Esophagus muscularis mucosa (tissue), 4 donors: ENCODE results near the gene LIMK2. TPM values are rescaled to one million over a fixed set of nuclear protein-coding genes. Genes with fewer than 3 reads are reported as not detected.
A peak's percentile ranks its signal among the peaks of the same experiment; 100 is the strongest.
"Not testable (repeated sequence)": the region's sequence is repeated elsewhere in the genome, so short reads cannot be mapped to it uniquely, and the experiment has no call there.

Experiments used
- DNase-seq: peaks from one replicate; pipeline ENCODE4 v3.0.0-alpha.2; 2017; ENCODE audit errors: extremely low spot score
- H3K27ac ChIP-seq, 4 donors: fragments of 200-600 bp; sonication (generic); replicated peaks in 1 of 4; 1 replicate in 3 of 4; 2 replicates in 1 of 4; pipeline ENCODE4 v1.5.1; 2016 to 2019; ENCODE audit warnings: mild to moderate bottlenecking in 1 of 4
- H3K27me3 ChIP-seq, 4 donors: fragments of 200-600 bp; sonication (generic); one replicate each; pipeline versions ENCODE4 v1.5.1 to v1.6.0; 2016 to 2019
- H3K36me3 ChIP-seq, 4 donors: fragments of 200-600 bp; sonication (generic); one replicate each; pipeline ENCODE4 v1.5.1; 2016 to 2019
- H3K4me1 ChIP-seq, 4 donors: fragments of 200-600 bp; sonication (generic); one replicate each; pipeline ENCODE4 v1.5.1; 2016 to 2019
- H3K4me3 ChIP-seq, 4 donors: fragments of 200-600 bp; sonication (generic); 1 replicate in 2 of 4; 2 replicates in 2 of 4; pipeline ENCODE4 v1.5.1; 2016 to 2019; ENCODE audit warnings: mild to moderate bottlenecking in 4 of 4, moderate library complexity in 1 of 4
- H3K9me3 ChIP-seq, 4 donors: fragments of 200-600 bp; sonication (generic); 1 replicate in 3 of 4; 2 replicates in 1 of 4; pipeline ENCODE4 v1.5.1; 2016 to 2019
- EP300 ChIP-seq: sonication (generic); formaldehyde crosslinking; IDR thresholded peaks from one replicate; pipeline ENCODE4 v1.6.1; 2017; ENCODE audit warnings: antibody characterized with exemption
- POLR2A ChIP-seq: fragments of 450-650 bp; IDR thresholded peaks from one replicate; pipeline ENCODE4 v1.6.1; 2017; ENCODE audit warnings: antibody characterized with exemption, moderate library complexity, mild to moderate bottlenecking, low read depth
- POLR2AphosphoS5 ChIP-seq, 2 donors: sonication (generic); formaldehyde crosslinking; IDR thresholded peaks; one replicate each; pipeline ENCODE4 v1.6.1; 2017; ENCODE audit warnings: antibody characterized with exemption in 2 of 2
- WGBS: methylation state at CpG from one replicate; pipeline ENCODE4 v1.1.5; 2018; 5-methylcytosine and 5-hydroxymethylcytosine counted together
- intact Hi-C: fragments of 100-400 bp; cut with DNase I; formaldehyde crosslinking; loops from one replicate; pipeline ENCODE4 v1.15.1; 2023
- total RNA-seq, 4 donors: library from RNA; depleted of rRNA; stranded (reverse); fragments of >200 nt; gene quantifications; one replicate each; pipeline versions ENCODE4 v1.1.0 to v1.2.1, GENCODE V29; 2016
- TF ChIP-seq, protein P1 (sequence below), 3 experiments: fragments of 200-600 bp in 2 of 3; fragments of 450-650 bp in 1 of 3; sonication (generic) in 2 of 3; IDR thresholded peaks; one replicate each; pipeline ENCODE4 v1.5.1; 2017 to 2019; ENCODE audit warnings: antibody characterized with exemption in 3 of 3, mild to moderate bottlenecking in 2 of 3, moderate library complexity in 1 of 3

The LIMK2 gene
- total RNA-seq, 4 donors from 2014 or later: 12.0 to 18.2 (median 14.3) TPM

DNA sequence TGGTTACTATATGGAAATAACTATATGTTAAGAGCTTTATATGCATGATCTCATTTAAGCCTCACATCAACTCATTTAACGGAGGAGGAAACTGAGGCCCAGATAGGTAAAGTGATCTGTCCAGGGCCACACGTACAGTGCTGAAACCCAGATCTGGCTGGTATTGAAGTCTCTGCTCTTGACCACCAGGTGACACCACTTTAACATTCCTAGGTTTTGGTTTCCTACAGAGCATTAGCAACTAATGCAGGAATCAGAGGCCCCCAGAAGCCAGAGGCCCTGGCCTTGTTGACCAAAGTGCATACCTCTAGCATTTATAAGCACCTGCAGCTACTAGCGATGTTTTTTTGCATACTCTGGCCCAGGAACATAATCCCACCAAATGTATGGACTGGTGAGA lies 12.9 kb upstream of the LIMK2 start:
- DNase-seq: no peak
- H3K9me3 ChIP-seq: no peaks in the 10 kb centered on the region
- no peak overlapping the region for H3K4me3 ChIP-seq
- WGBS: 84% methylated on average over 3 of the region's 3 CpGs
- TF ChIP-seq EP300: no peak
- TF ChIP-seq, protein P1, sequence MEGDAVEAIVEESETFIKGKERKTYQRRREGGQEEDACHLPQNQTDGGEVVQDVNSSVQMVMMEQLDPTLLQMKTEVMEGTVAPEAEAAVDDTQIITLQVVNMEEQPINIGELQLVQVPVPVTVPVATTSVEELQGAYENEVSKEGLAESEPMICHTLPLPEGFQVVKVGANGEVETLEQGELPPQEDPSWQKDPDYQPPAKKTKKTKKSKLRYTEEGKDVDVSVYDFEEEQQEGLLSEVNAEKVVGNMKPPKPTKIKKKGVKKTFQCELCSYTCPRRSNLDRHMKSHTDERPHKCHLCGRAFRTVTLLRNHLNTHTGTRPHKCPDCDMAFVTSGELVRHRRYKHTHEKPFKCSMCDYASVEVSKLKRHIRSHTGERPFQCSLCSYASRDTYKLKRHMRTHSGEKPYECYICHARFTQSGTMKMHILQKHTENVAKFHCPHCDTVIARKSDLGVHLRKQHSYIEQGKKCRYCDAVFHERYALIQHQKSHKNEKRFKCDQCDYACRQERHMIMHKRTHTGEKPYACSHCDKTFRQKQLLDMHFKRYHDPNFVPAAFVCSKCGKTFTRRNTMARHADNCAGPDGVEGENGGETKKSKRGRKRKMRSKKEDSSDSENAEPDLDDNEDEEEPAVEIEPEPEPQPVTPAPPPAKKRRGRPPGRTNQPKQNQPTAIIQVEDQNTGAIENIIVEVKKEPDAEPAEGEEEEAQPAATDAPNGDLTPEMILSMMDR (IDR thresholded peaks at IDR 0.05): peak in 1 of 3 experiments; percentile 6
- TF ChIP-seq POLR2AphosphoS5 (IDR thresholded peaks at IDR 0.05): no peak
- peaks cover 50 to 96% (median 87%) of the 10 kb centered on the region in 4 donors for H3K36me3 ChIP-seq
- no peaks in the 10 kb centered on the region for H3K4me1 ChIP-seq
- no peaks in the 10 kb centered on the region for H3K27me3 ChIP-seq
- H3K27ac ChIP-seq: no peak overlapping the region
- intact Hi-C loops: no loop called here

- H3K27me3 ChIP-seq, DNase-seq, intact Hi-C loops, H3K27ac ChIP-seq, H3K9me3 ChIP-seq, H3K4me3 ChIP-seq: not testable (repeated sequence)
- peaks cover 3 to 12% (median 10%) of the 10 kb centered on the region in 4 donors for H3K4me1 ChIP-seq
- H3K36me3 ChIP-seq: peaks cover 34 to 77% (median 62%) of the 10 kb centered on the region in 4 donors
- 84% methylated on average over 7 of the region's 8 CpGs for WGBS
Observed at GRCh38 chr22:31204352-31204984, 7.6 kb upstream of the LIMK2 start.

- H3K36me3 ChIP-seq: peaks cover 32 to 71% (median 57%) of the 10 kb centered on the region in 4 donors
- H3K9me3 ChIP-seq, DNase-seq, H3K27ac ChIP-seq, H3K4me3 ChIP-seq, intact Hi-C loops, H3K27me3 ChIP-seq: not testable (repeated sequence)
- 79% methylated on average over 4 of the region's 4 CpGs for WGBS
- H3K4me1 ChIP-seq: peaks cover 4 to 12% (median 10%) of the 10 kb centered on the region in 4 donors
Observed at GRCh38 chr22:31205059-31205458, 7.0 kb upstream of the LIMK2 start.

DNA sequence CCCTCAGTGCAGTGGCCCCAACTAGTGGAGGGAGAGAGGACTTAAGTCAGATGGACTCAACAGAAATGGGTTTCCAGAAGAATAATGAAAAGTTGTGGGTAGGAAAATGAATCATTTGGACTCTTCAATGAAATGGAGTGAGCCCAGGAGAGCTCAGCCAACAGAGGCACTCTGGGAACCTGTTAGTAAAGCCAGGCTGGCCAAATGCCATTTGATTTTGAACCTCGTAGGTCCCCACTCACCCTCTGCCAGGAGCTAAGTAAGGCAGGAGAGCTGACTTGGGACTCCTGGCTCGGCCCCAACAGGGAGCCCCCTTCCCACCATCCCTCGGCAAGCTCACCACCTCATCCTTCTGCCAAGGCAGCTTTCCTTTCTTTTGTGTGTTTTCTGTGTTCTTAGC lies 5.6 kb upstream of the LIMK2 start:
- Histone ChIP-seq H3K4me1 (peaks cover 13 to 24% (median 16%) of the 10 kb centered on the region in 4 donors), H3K36me3 (peaks cover 28 to 58% (median 47%) of the 10 kb centered on the region in 4 donors)
- intact Hi-C loops, H3K4me3 ChIP-seq, H3K27me3 ChIP-seq, H3K9me3 ChIP-seq, H3K27ac ChIP-seq, DNase-seq: not testable (repeated sequence)
- WGBS: 79% methylated on average over 3 of the region's 3 CpGs

GRCh38 chr22:31206896-31207687 lies 5.0 kb upstream of the LIMK2 start:
- 60% methylated on average over 8 of the region's 8 CpGs for WGBS
- peak overlapping the region in 2 of 4 donors; percentile 7 to 41 for H3K27ac ChIP-seq
- no peaks in the 10 kb centered on the region for H3K9me3 ChIP-seq
- peak in 1 of 2 donors; percentile 31 for TF ChIP-seq POLR2AphosphoS5 (IDR thresholded peaks at IDR 0.05)
- no peak for TF ChIP-seq EP300
- H3K36me3 ChIP-seq: peaks cover 22 to 52% (median 41%) of the 10 kb centered on the region in 4 donors
- H3K4me3 ChIP-seq: no peak overlapping the region
- H3K4me1 ChIP-seq: peaks cover 17 to 28% (median 21%) of the 10 kb centered on the region in 4 donors
- DNase-seq: no peak
- intact Hi-C loops: no loop called here
- H3K27me3 ChIP-seq: no peaks in the 10 kb centered on the region

DNA sequence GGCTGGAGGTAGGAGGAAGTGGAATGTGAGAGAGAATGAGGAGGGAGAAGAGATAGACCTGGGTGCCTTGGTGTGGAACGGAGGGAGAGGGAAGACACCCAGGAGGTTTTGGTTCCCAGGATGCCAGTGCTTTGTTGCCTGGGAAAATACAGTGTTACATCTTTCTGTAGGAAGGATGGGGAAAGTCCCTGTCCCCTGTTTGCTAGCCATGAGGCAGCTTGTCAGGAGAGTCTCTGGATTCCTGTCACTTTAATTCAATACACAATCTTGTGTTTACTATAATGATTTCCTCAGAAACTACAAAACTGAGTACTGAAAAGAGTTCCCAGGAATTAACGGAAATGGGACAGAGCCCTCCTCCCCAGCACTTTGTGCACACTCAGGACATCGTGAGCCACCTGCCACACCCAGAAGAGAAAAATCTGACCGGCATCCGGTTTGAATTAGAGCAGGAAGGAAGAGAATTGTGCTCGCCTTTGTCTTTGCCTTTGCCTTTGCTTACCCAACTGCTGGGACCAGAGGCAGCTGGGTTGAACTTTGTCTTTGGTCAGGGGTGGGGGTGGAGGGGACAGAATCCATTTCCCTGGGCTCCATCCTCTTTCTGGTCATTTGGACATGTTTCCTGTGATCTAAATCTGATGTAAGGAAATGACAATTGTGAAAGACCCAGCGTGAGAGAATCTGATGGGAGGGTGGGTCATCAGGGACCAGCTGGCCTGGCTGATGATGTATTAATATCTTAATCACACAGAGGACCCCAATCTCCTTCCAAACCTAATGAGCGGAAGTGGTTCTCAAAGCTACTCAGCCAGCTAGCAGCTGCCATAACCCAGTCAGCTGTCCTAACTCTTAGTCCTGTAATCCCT lies 1.3 kb upstream of the LIMK2 start:
- H3K27ac ChIP-seq: peak overlapping the region; percentile 78 to 86 (median 84)
- WGBS: 55% methylated on average over 8 of the region's 8 CpGs
- intact Hi-C loops: loop anchor here (2.0 kb wide), 1 partner anchor 62 kb away; no protein-coding TSS in a partner anchor
- H3K4me1 ChIP-seq: peaks cover 29 to 44% (median 39%) of the 10 kb centered on the region in 4 donors
- H3K27me3 ChIP-seq: no peaks in the 10 kb centered on the region
- DNase-seq: no peak
- H3K36me3 ChIP-seq: peaks cover 0 to 15% (median 6%) of the 10 kb centered on the region in 4 donors
- no peak overlapping the region for H3K4me3 ChIP-seq
- H3K9me3 ChIP-seq: no peaks in the 10 kb centered on the region
- peak in 1 of 2 donors; percentile 17 for TF ChIP-seq POLR2AphosphoS5 (IDR thresholded peaks at IDR 0.05)
- no peak for TF ChIP-seq POLR2A
